H1 (cell line): ENCODE data around the gene EAF2. TPM values are rescaled to one million over a fixed set of nuclear protein-coding genes. Genes with fewer than 3 reads are reported as not detected.

Experiments
- CTCF ChIA-PET: fragments of 300-600 bp; sonication (Branson Sonifier 250); formaldehyde crosslinking; loops from one replicate; lab custom pipeline; 2021; ENCODE audit not compliant: partially characterized antibody; lab: Charles Lee
- POLR2A ChIA-PET: fragments of 300-600 bp; sonication (Branson Sonifier 250); formaldehyde crosslinking; loops from one replicate; lab custom pipeline; 2021; ENCODE audit warnings: inconsistent platforms; ENCODE audit not compliant: partially characterized antibody; lab: Charles Lee
- DNase-seq, 2 experiments: peaks; one replicate each; pipeline versions ENCODE4 v3.0.0 to v3.0.0-alpha.2; 2010 to 2022; ENCODE audit warnings: low spot score in 2 of 2, low read depth in 1 of 2, mixed read lengths in 1 of 2
- FAIRE-seq: peaks from 2 replicates; lab custom pipeline; 2011; peaks lifted over from hg19 to GRCh38; lab: Jason Lieb, UNC
- H2AFZ ChIP-seq: 2 replicates; pipeline ENCODE4 v1.8.1; 2012; ENCODE audit warnings: low read length, inconsistent platforms
- H2AK5ac ChIP-seq: 2 replicates; pipeline ENCODE4 v1.6.1; 2013; ENCODE audit warnings: low read depth, low read length
- H2BK120ac ChIP-seq: replicated peaks from 2 replicates; pipeline ENCODE3; 2013; ENCODE audit warnings: low read depth, low read length, inconsistent platforms
- H2BK12ac ChIP-seq: 2 replicates; pipeline ENCODE4 v1.6.1; 2013; ENCODE audit warnings: low read depth, low read length
- H2BK15ac ChIP-seq: 2 replicates; pipeline ENCODE4 v1.6.1; 2013; ENCODE audit warnings: low read length
- H2BK20ac ChIP-seq: 2 replicates; pipeline ENCODE4 v1.6.1; 2013; ENCODE audit warnings: low read length
- H2BK5ac ChIP-seq: 2 replicates; pipeline ENCODE4 v1.6.1; 2013; ENCODE audit warnings: low read depth, low read length
- H3K14ac ChIP-seq: 2 replicates; pipeline ENCODE4 v1.6.1; 2013; ENCODE audit warnings: inconsistent platforms; ENCODE audit not compliant: insufficient read length
- H3K18ac ChIP-seq: 2 replicates; pipeline ENCODE4 v1.6.1; 2013; ENCODE audit warnings: low read length; ENCODE audit errors: extremely low read depth
- H3K23ac ChIP-seq: 2 replicates; pipeline ENCODE4 v1.6.1; 2013; ENCODE audit warnings: inconsistent platforms; ENCODE audit not compliant: insufficient read length
- H3K23me2 ChIP-seq: 2 replicates; pipeline ENCODE4 v1.6.1; 2013; ENCODE audit warnings: low read depth, low read length
- H3K27ac ChIP-seq: 2 replicates; pipeline ENCODE4 v1.6.1; 2011; ENCODE audit warnings: low read depth, low read length, inconsistent platforms
- H3K27me3 ChIP-seq, 4 experiments: replicated peaks in 1 of 4; 1 replicate in 1 of 4; 2 replicates in 3 of 4; pipeline versions ENCODE4 v1.6.1 to v1.8.1; 2011 to 2013; ENCODE audit warnings: low read length in 3 of 4, mild to moderate bottlenecking in 3 of 4, inconsistent platforms in 2 of 4, mixed read lengths in 2 of 4, moderate library complexity in 1 of 4; ENCODE audit not compliant: control insufficient read depth in 3 of 4, insufficient read depth in 3 of 4; ENCODE audit errors: extremely low read depth in 1 of 4
- H3K36me3 ChIP-seq, 4 experiments: 2 replicates each; pipeline versions ENCODE4 v1.6.1 to v1.8.1; 2011 to 2013; ENCODE audit warnings: mild to moderate bottlenecking in 4 of 4, low read length in 3 of 4, moderate library complexity in 2 of 4, control low read depth in 1 of 4, inconsistent platforms in 1 of 4; ENCODE audit not compliant: insufficient read depth in 4 of 4, control insufficient read depth in 2 of 4
- H3K4ac ChIP-seq: replicated peaks from 2 replicates; pipeline ENCODE3; 2013; ENCODE audit warnings: low read length, low read depth, mixed read lengths, inconsistent platforms; ENCODE audit not compliant: insufficient read length
- H3K4me1 ChIP-seq, 4 experiments: replicated peaks in 1 of 4; 1 replicate in 1 of 4; 2 replicates in 3 of 4; pipeline versions ENCODE4 v1.6.1 to v1.8.1; 2011 to 2013; ENCODE audit warnings: low read length in 3 of 4, inconsistent platforms in 2 of 4, mixed read lengths in 1 of 4; ENCODE audit not compliant: insufficient read depth in 4 of 4, control insufficient read depth in 3 of 4
- H3K4me2 ChIP-seq, 2 experiments: 2 replicates each; pipeline versions ENCODE4 v1.6.1 to v1.8.1; 2011 to 2013; ENCODE audit warnings: low read depth in 2 of 2, low read length in 2 of 2, control low read depth in 1 of 2, inconsistent platforms in 1 of 2, mild to moderate bottlenecking in 1 of 2; ENCODE audit not compliant: insufficient read depth in 1 of 2
- H3K4me3 ChIP-seq, 4 experiments: fragments of 200-600, 300-600 bp in 1 of 4; sonication (generic), shearing (Covaris generic), sonication (Bioruptor Twin) in 1 of 4; 2 replicates each; pipeline versions ENCODE4 v1.5.1 to v1.8.1; 2011 to 2016; ENCODE audit warnings: low read length in 4 of 4, low read depth in 3 of 4, control low read depth in 2 of 4, inconsistent platforms in 2 of 4, mild to moderate bottlenecking in 2 of 4, mixed read lengths in 1 of 4, moderate library complexity in 1 of 4; ENCODE audit not compliant: insufficient read depth in 2 of 4; ENCODE audit errors: extremely low read depth in 1 of 4
- H3K56ac ChIP-seq: replicated peaks from 2 replicates; pipeline ENCODE3; 2013; ENCODE audit warnings: low read depth, mild to moderate bottlenecking, mixed read lengths, low read length, inconsistent platforms; ENCODE audit not compliant: insufficient read length
- H3K79me1 ChIP-seq: 2 replicates; pipeline ENCODE4 v1.6.1; 2013; ENCODE audit warnings: low read depth, low read length, control low read depth
- H3K79me2 ChIP-seq, 2 experiments: 2 replicates each; pipeline versions ENCODE4 v1.6.1 to v1.8.1; 2012 to 2013; ENCODE audit warnings: low read length in 2 of 2, mild to moderate bottlenecking in 2 of 2, inconsistent platforms in 1 of 2; ENCODE audit not compliant: insufficient read depth in 2 of 2, control insufficient read depth in 1 of 2
- H3K9ac ChIP-seq, 4 experiments: replicated peaks in 1 of 4; 1 replicate in 1 of 4; 2 replicates in 3 of 4; pipeline versions ENCODE4 v1.6.1 to v1.8.1; 2011 to 2013; ENCODE audit warnings: low read depth in 3 of 4, low read length in 3 of 4, control low read depth in 2 of 4, mild to moderate bottlenecking in 2 of 4, moderate library complexity in 2 of 4, inconsistent platforms in 1 of 4; ENCODE audit errors: extremely low read depth in 1 of 4
- H3K9me3 ChIP-seq, 2 experiments: 2 replicates each; pipeline versions ENCODE4 v1.6.1 to v1.8.1; 2012 to 2013; ENCODE audit warnings: mild to moderate bottlenecking in 2 of 2, moderate library complexity in 2 of 2, control low read depth in 1 of 2, inconsistent platforms in 1 of 2, low read depth in 1 of 2, low read length in 1 of 2, mixed read lengths in 1 of 2; ENCODE audit not compliant: insufficient read depth in 2 of 2
- H4K20me1 ChIP-seq, 2 experiments: replicated peaks in 1 of 2; 2 replicates each; pipeline versions ENCODE3 to v1.8.1; 2011 to 2013; ENCODE audit warnings: inconsistent platforms in 2 of 2, low read length in 2 of 2, mild to moderate bottlenecking in 1 of 2; ENCODE audit not compliant: insufficient read depth in 2 of 2, control insufficient read depth in 1 of 2
- H4K5ac ChIP-seq: 2 replicates; pipeline ENCODE4 v1.6.1; 2013; ENCODE audit warnings: low read length, low read depth, mixed read lengths, inconsistent platforms; ENCODE audit not compliant: insufficient read length
- H4K8ac ChIP-seq: 2 replicates; pipeline ENCODE4 v1.8.0; 2013; ENCODE audit warnings: mild to moderate bottlenecking, moderate library complexity, low read length, inconsistent platforms; ENCODE audit not compliant: insufficient read depth; ENCODE audit errors: extremely low read depth
- H4K91ac ChIP-seq: replicated peaks from 2 replicates; pipeline ENCODE3; 2013; ENCODE audit warnings: low read length, mixed read lengths, inconsistent platforms; ENCODE audit not compliant: insufficient read length
- CHD2 ChIP-seq: IDR thresholded peaks from 2 replicates; pipeline ENCODE4 v1.6.1; 2012; ENCODE audit warnings: low read length, improper control_type of control experiment
- EP300 ChIP-seq, 2 experiments: IDR thresholded peaks; 1 replicate in 1 of 2; 2 replicates in 1 of 2; pipeline ENCODE4 v1.6.1; 2011 to 2012; ENCODE audit warnings: low read depth in 2 of 2, low read length in 2 of 2, mild to moderate bottlenecking in 2 of 2, borderline replicate concordance in 1 of 2, inconsistent platforms in 1 of 2, moderate library complexity in 1 of 2
- EZH2 ChIP-seq: fragments of 200-600 bp; sonication (generic); IDR thresholded peaks from 2 replicates; pipeline ENCODE4 v1.7.1; 2012; ENCODE audit warnings: low read depth, mild to moderate bottlenecking, moderate library complexity, low read length, inconsistent platforms; ENCODE audit not compliant: severe bottlenecking
- GTF2F1 ChIP-seq: IDR thresholded peaks from 2 replicates; pipeline ENCODE4 v1.6.1; 2012; ENCODE audit warnings: low read depth, low read length, improper control_type of control experiment, borderline replicate concordance
- RAD21 ChIP-seq, 2 experiments: IDR thresholded peaks in 1 of 2; conservative IDR thresholded peaks in 1 of 2; 2 replicates each; pipeline ENCODE4 v1.6.1; 2011; ENCODE audit warnings: low read depth in 2 of 2, low read length in 2 of 2, improper control_type of control experiment in 1 of 2, inconsistent platforms in 1 of 2, mild to moderate bottlenecking in 1 of 2, moderate library complexity in 1 of 2
- SIRT6 ChIP-seq: IDR thresholded peaks from one replicate; pipeline ENCODE4 v1.7.1; 2012; ENCODE audit warnings: low read length, inconsistent platforms
- SIX5 ChIP-seq: IDR thresholded peaks from 2 replicates; pipeline ENCODE4 v1.6.1; 2011; ENCODE audit warnings: mild to moderate bottlenecking, low read depth, low read length
- WGBS, 2 experiments: shearing (Covaris generic) in 1 of 2; methylation state at CpG; one replicate each; pipeline versions ENCODE4 v1.1.6 to v1.1.7; 2013 to 2015; ENCODE audit warnings: low lambda C conversion rate in 2 of 2, mixed read lengths in 2 of 2, inconsistent platforms in 1 of 2, low coverage in 1 of 2, missing lambda C conversion rate in 1 of 2; ENCODE audit not compliant: insufficient replicate concordance in 2 of 2, insufficient coverage in 1 of 2, insufficient read length in 1 of 2; ENCODE audit errors: extremely low coverage in 1 of 2, missing lambda C conversion rate in 1 of 2; 5-methylcytosine and 5-hydroxymethylcytosine counted together
- polyA plus RNA-seq, 7 experiments: library from polyadenylated mRNA; depleted of rRNA in 3 of 7; stranded (reverse) in 5 of 7; unstranded in 2 of 7; fragments of >200 nt in 5 of 7; fragments of 200-250 nt in 2 of 7; gene quantifications; 1 replicate in 5 of 7; 2 replicates in 1 of 7; 4 replicates in 1 of 7; pipeline versions ENCODE4 v1.2.1 to v1.2.3, GENCODE V29; 2011 to 2013; ENCODE audit warnings: missing spikeins in 2 of 7, mixed read lengths in 2 of 7
- total RNA-seq: library from RNA; stranded (reverse); fragmentation: NEBNext Ultra II Directional; extraction: Animal tissue kit (Norgen Biotek cat#: 25700); gene quantifications from 2 replicates; pipeline ENCODE4 v1.2.1, GENCODE V29; 2021

The EAF2 gene
- total and polyA plus RNA-seq, 2 of the 8 experiments (the other 6 are each of a cell fraction or from before 2014, with no cell fraction given): 3.6 to 6.6 TPM

DNA sequence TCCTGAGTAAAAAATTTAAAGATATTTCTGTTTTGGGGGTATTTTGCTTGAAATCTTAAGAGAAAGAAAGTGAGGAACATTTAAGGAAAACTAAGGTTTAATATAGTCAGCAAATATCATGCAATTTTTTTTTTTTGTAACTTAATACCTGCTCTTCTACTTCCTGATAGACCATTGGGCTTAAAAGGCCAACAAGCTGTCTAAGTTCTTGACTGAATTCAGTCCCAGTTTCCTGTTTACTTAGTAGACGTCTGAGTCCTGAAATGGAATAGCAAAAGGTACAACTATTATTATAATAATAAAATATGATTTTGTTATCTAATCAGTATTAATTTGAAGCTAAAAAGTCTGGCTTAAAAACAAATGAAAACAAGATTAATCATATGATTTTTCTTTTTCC is 38.0 kb upstream of the EAF2 start:
- Histone ChIP-seq H3K4me1 (no peaks in the 10 kb centered on the region), H3K9ac (no peak overlapping the region), H2BK12ac (no peak overlapping the region), H3K79me2 (no peaks in the 10 kb centered on the region), H3K23ac (no peak overlapping the region), H3K9me3 (no peaks in the 10 kb centered on the region), H3K27ac (no peak overlapping the region), H2BK15ac (no peak overlapping the region), H3K56ac (no peak overlapping the region), H4K8ac (no peak overlapping the region), H4K91ac (no peak overlapping the region), H3K23me2 (no peaks in the 10 kb centered on the region), H3K4me3 (no peak overlapping the region), H3K4ac (no peak overlapping the region), H3K79me1 (no peaks in the 10 kb centered on the region), H3K4me2 (no peak overlapping the region), H2AFZ (no peak overlapping the region), H4K5ac (no peak overlapping the region), H2BK120ac (no peak overlapping the region), H4K20me1 (no peaks in the 10 kb centered on the region), H2AK5ac (no peak overlapping the region), H3K18ac (no peak overlapping the region), H3K14ac (no peak overlapping the region), H3K36me3 (peaks cover 0 to 19% (median 2%) of the 10 kb centered on the region in 4 experiments; a peak in 2 of 8 replicates), H2BK5ac (no peak overlapping the region), H2BK20ac (no peak overlapping the region), H3K27me3 (no peaks in the 10 kb centered on the region)
- CTCF ChIA-PET: no interaction called here
- FAIRE-seq (no peak), DNase-seq (no peak)
- WGBS, 2 experiments: 73% methylated on average over 1 of the region's 1 CpG; no CpG with 5 or more reads in 1 of the 2 experiments
- POLR2A ChIA-PET: no interaction called here
- TF ChIP-seq RAD21 (IDR thresholded peaks at IDR 0.05 in 1 of 2, conservative IDR thresholded peaks at IDR 0.05 in 1 of 2; ENCODE audit: low read depth in 2 of 2, low read length in 2 of 2): no peak
- no peak for TF ChIP-seq SIX5
- no peak for TF ChIP-seq EP300 (IDR thresholded peaks at IDR 0.05; ENCODE audit: borderline replicate concordance in 1 of 2, low read depth in 2 of 2, low read length in 2 of 2)
- TF ChIP-seq SIRT6: no peak
- no peak for TF ChIP-seq GTF2F1
- TF ChIP-seq EZH2: no peak
- TF ChIP-seq CHD2: no peak
